ENCODE measurements around the gene PARD3B. TPM values are rescaled to one million over a fixed set of nuclear protein-coding genes. Genes with fewer than 3 reads are reported as not detected.

Gene PARD3B
- total and polyA plus RNA-seq, 2 of the 13 experiments (the other 11 are each of a cell fraction or from before 2014, with no cell fraction given): 0.71 to 2.3 TPM

GRCh38 chr2:205169464-205169863 is 624.2 kb downstream of the PARD3B start:
- Histone ChIP-seq H3K27ac (ENCODE audit: extremely low read length, insufficient read depth, low read length) (no peak overlapping the region), H3K36me3 (replicated peaks in 1 of 2; ENCODE audit: control insufficient read depth in 1 of 2, insufficient read depth in 2 of 2, low read length in 2 of 2) (no peaks in the 10 kb centered on the region), H3K27me3 (ENCODE audit: control insufficient read depth in 1 of 2, insufficient read depth in 2 of 2, low read length in 2 of 2) (no peaks in the 10 kb centered on the region), H2AFZ (ENCODE audit: low read length) (no peak overlapping the region), H3K79me2 (ENCODE audit: insufficient read depth, low read length) (no peaks in the 10 kb centered on the region), H3K9me3 (ENCODE audit: low read length) (peaks cover 20% of the 10 kb centered on the region; the same call in 1 of the 2 replicates), H3K4me1 (ENCODE audit: insufficient read depth, low read length) (no peaks in the 10 kb centered on the region), H3K9ac (ENCODE audit: insufficient read depth, low read depth, low read length) (no peak overlapping the region), H3K4me3 (replicated peaks in 1 of 3; ENCODE audit: insufficient read depth in 1 of 3, low read depth in 2 of 3, low read length in 3 of 3) (no peak overlapping the region), H4K20me1 (ENCODE audit: insufficient read depth, low read length) (no peaks in the 10 kb centered on the region), H3K4me2 (ENCODE audit: low read depth, low read length) (no peak overlapping the region)
- in situ Hi-C loops (cut with HindIII; ENCODE audit: extremely low pct_ligation_motif_present, low pct_unique_long_range_greater_than_20kb): no loop called here
- no peak for TF ChIP-seq EZH2 (conservative IDR thresholded peaks at IDR 0.05; ENCODE audit: low read depth, low read length)
- TF ChIP-seq ZNF761 (CRISPR knock-in tag; conservative IDR thresholded peaks at IDR 0.05): no peak
- TF ChIP-seq ZNF549 (CRISPR knock-in tag; IDR thresholded peaks at IDR 0.05): no peak
- no peak for TF ChIP-seq GABPB1 (CRISPR knock-in tag; IDR thresholded peaks at IDR 0.05)
- no peak for TF ChIP-seq PHF20 (CRISPR knock-in tag; IDR thresholded peaks at IDR 0.05)
- TF ChIP-seq BHLHE40 (IDR thresholded peaks at IDR 0.05; ENCODE audit: low read length): no peak
- TF ChIP-seq SRF (IDR thresholded peaks at IDR 0.05; ENCODE audit: low read depth, low read length): no peak
- no peak for TF ChIP-seq PPARG (CRISPR knock-in tag; conservative IDR thresholded peaks at IDR 0.05)
- no peak for TF ChIP-seq ZNF337 (CRISPR knock-in tag; IDR thresholded peaks at IDR 0.05; ENCODE audit: borderline replicate concordance, low read depth)
- no peak for TF ChIP-seq FOXK2 (IDR thresholded peaks at IDR 0.05)
- DNase-seq (ENCODE audit: low spot score): no peak
- BruUV-seq (replicated peaks): no TSS peak
- 39% methylated on average over 3 of the region's 3 CpGs for WGBS (ENCODE audit: low lambda C conversion rate)
- POLR2A ChIA-PET: no interaction called here
- FAIRE-seq: no peak
- CTCF ChIA-PET (ENCODE audit: low intra/inter-chr PET ratio, low total read pairs): no interaction called here
- no peak for ATAC-seq
- intact Hi-C loops (cut with micrococcal nuclease; ENCODE audit: unreplicated experiment): no loop called here

DNA sequence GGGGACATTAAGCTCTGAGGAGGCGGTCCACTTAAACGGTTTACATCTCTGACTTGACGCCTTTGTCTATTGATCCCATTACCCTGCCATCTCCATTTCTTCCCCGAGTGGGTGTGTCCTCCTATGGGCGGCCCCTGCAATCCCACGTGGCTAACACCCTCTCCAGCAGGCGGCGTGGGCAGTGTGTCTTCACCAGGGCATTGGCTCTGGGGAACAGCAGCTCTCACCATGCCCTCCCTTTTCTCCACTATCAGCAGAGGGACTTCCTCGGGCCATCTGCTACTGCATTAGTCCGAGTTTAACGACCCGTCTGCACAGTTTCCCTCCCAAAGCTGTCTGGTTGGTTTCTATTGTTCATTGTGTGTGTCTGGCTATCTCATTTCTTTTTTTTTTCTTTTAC is 625.1 kb downstream of the PARD3B start:
- H3K4me3 ChIP-seq (replicated peaks in 1 of 3; ENCODE audit: insufficient read depth in 1 of 3, low read depth in 2 of 3, low read length in 3 of 3): no peak overlapping the region
- in situ Hi-C loops (cut with HindIII; ENCODE audit: extremely low pct_ligation_motif_present, low pct_unique_long_range_greater_than_20kb): no loop called here
- POLR2A ChIA-PET: no interaction called here
- TF ChIP-seq NFKB2 (CRISPR knock-in tag; IDR thresholded peaks at IDR 0.05; ENCODE audit: borderline replicate concordance) (no peak), YEATS2 (CRISPR knock-in tag; IDR thresholded peaks at IDR 0.05; ENCODE audit: borderline replicate concordance) (no peak), SMARCC2 (IDR thresholded peaks at IDR 0.05) (no peak), HNRNPK (IDR thresholded peaks at IDR 0.05; ENCODE audit: low read depth, low read length, poor library complexity, severe bottlenecking) (no peak), RARG (CRISPR knock-in tag; IDR thresholded peaks at IDR 0.05; ENCODE audit: low read depth) (no peak), RFX1 (IDR thresholded peaks at IDR 0.05) (no peak), ZNF768 (CRISPR knock-in tag; IDR thresholded peaks at IDR 0.05) (no peak)
- TF ChIP-seq, protein P1, sequence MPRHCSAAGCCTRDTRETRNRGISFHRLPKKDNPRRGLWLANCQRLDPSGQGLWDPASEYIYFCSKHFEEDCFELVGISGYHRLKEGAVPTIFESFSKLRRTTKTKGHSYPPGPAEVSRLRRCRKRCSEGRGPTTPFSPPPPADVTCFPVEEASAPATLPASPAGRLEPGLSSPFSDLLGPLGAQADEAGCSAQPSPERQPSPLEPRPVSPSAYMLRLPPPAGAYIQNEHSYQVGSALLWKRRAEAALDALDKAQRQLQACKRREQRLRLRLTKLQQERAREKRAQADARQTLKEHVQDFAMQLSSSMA (CRISPR knock-in tag; IDR thresholded peaks at IDR 0.05): no peak
- TF ChIP-seq, protein P2, sequence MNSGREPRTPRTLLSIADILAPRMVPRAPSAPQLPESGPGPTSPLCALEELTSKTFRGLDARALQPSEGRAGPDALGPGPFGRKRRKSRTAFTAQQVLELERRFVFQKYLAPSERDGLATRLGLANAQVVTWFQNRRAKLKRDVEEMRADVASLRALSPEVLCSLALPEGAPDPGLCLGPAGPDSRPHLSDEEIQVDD (CRISPR knock-in tag; IDR thresholded peaks at IDR 0.05; ENCODE audit: borderline replicate concordance): no peak

More for the DNA sequence above, 625.1 kb downstream of the PARD3B start:
- CTCF ChIA-PET (ENCODE audit: low intra/inter-chr PET ratio, low total read pairs): no interaction called here
- Histone ChIP-seq H3K79me2 (ENCODE audit: insufficient read depth, low read length) (no peaks in the 10 kb centered on the region), H3K4me2 (ENCODE audit: low read depth, low read length) (no peak overlapping the region), H3K9me3 (ENCODE audit: low read length) (peaks cover 20% of the 10 kb centered on the region; the same call in 1 of the 2 replicates), H3K27ac (ENCODE audit: extremely low read length, insufficient read depth, low read length) (no peak overlapping the region), H3K4me1 (ENCODE audit: insufficient read depth, low read length) (no peaks in the 10 kb centered on the region), H4K20me1 (ENCODE audit: insufficient read depth, low read length) (no peaks in the 10 kb centered on the region), H2AFZ (ENCODE audit: low read length) (no peak overlapping the region), H3K27me3 (ENCODE audit: control insufficient read depth in 1 of 2, insufficient read depth in 2 of 2, low read length in 2 of 2) (no peaks in the 10 kb centered on the region), H3K9ac (ENCODE audit: insufficient read depth, low read depth, low read length) (no peak overlapping the region), H3K36me3 (replicated peaks in 1 of 2; ENCODE audit: control insufficient read depth in 1 of 2, insufficient read depth in 2 of 2, low read length in 2 of 2) (no peaks in the 10 kb centered on the region)
- 76% methylated on average over 12 of the region's 12 CpGs for WGBS (ENCODE audit: low lambda C conversion rate)
- no peak for ATAC-seq
- BruUV-seq (replicated peaks): no TSS peak
- intact Hi-C loops (cut with micrococcal nuclease; ENCODE audit: unreplicated experiment): no loop called here
- no peak for DNase-seq (ENCODE audit: low spot score)
- no peak for FAIRE-seq

Data from HepG2 (cell line).